GM19238 (cell line): ENCODE results near the gene MINDY4.
"Not testable (repeated sequence)": the region's sequence is repeated elsewhere in the genome, so short reads cannot be mapped to it uniquely, and the experiment has no call there.

Source experiments
- DNase-seq: peaks from one replicate; pipeline ENCODE4 v3.0.0; 2011; ENCODE audit warnings: low spot score; ENCODE audit not compliant: insufficient read length

MINDY4 gene

GRCh38 chr7:30802812-30803211 is 31.6 kb downstream of the MINDY4 start:
- DNase-seq: no peak

- no peak for DNase-seq
Observed at GRCh38 chr7:30804078-30804661, 33.0 kb downstream of the MINDY4 start.

- no peak for DNase-seq
Observed at GRCh38 chr7:30805081-30805691, 34.0 kb downstream of the MINDY4 start.

GRCh38 chr7:30805931-30806330 is 34.7 kb downstream of the MINDY4 start:
- no peak for DNase-seq

GRCh38 chr7:30807477-30807876 is 36.3 kb downstream of the MINDY4 start:
- DNase-seq: not testable (repeated sequence)

- DNase-seq: not testable (repeated sequence)
Observed at GRCh38 chr7:30807941-30808340, 36.7 kb downstream of the MINDY4 start.

GRCh38 chr7:30810986-30811385 is 39.8 kb downstream of the MINDY4 start:
- no peak for DNase-seq

GRCh38 chr7:30812676-30813075 is 41.5 kb downstream of the MINDY4 start:
- DNase-seq: no peak

GRCh38 chr7:30813466-30813865 is 42.2 kb downstream of the MINDY4 start:
- no peak for DNase-seq

GRCh38 chr7:30814700-30815387 is 43.6 kb downstream of the MINDY4 start:
- DNase-seq: no peak

GRCh38 chr7:30815388-30815854 is 44.2 kb downstream of the MINDY4 start:
- no peak for DNase-seq

- no peak for DNase-seq
Observed at GRCh38 chr7:30815951-30816644, 44.9 kb downstream of the MINDY4 start.

- no peak for DNase-seq
Observed at GRCh38 chr7:30816645-30817370, 45.6 kb downstream of the MINDY4 start.

- no peak for DNase-seq
Observed at GRCh38 chr7:30817371-30817767, 46.2 kb downstream of the MINDY4 start.

GRCh38 chr7:30824821-30825720 is 53.9 kb downstream of the MINDY4 start:
- DNase-seq: no peak

GRCh38 chr7:30826181-30826580 is 55.0 kb downstream of the MINDY4 start:
- DNase-seq: no peak

GRCh38 chr7:30828591-30828990 is 57.4 kb downstream of the MINDY4 start:
- no peak for DNase-seq

GRCh38 chr7:30829471-30829870 is 58.3 kb downstream of the MINDY4 start:
- DNase-seq: no peak

GRCh38 chr7:30831227-30831626 is 60.0 kb downstream of the MINDY4 start:
- DNase-seq: no peak

GRCh38 chr7:30831936-30832335 is 60.7 kb downstream of the MINDY4 start:
- no peak for DNase-seq
